SHP77 treated with DMSO at 0.1 percent for 48 hours (cell line): ENCODE measurements around the gene SH3RF3.

ENCODE experiments used
- DNase-seq: peaks from one replicate; lab custom pipeline; 2025; lab: John Stamatoyannopoulos, UW

SH3RF3 gene

GRCh38 chr2:109437325-109438090 lies 308.5 kb downstream of the SH3RF3 start:
- DNase-seq, result no peak

- no peak for DNase-seq
These were observed 309.1 kb downstream of the SH3RF3 start for GRCh38 chr2:109438146-109438545.

GRCh38 chr2:109438773-109439389 lies 309.9 kb downstream of the SH3RF3 start:
- DNase-seq, result no peak

GRCh38 chr2:109439390-109439786 lies 310.4 kb downstream of the SH3RF3 start:
- DNase-seq, result no peak

- no peak for DNase-seq
These were observed 311.0 kb downstream of the SH3RF3 start for GRCh38 chr2:109439986-109440385.

GRCh38 chr2:109440499-109441156 lies 311.6 kb downstream of the SH3RF3 start:
- DNase-seq, result no peak

GRCh38 chr2:109442715-109443319 lies 313.8 kb downstream of the SH3RF3 start:
- DNase-seq, result no peak

- DNase-seq, result no peak
These were observed 315.9 kb downstream of the SH3RF3 start for GRCh38 chr2:109444916-109445315.

- DNase-seq, result no peak
These were observed 317.5 kb downstream of the SH3RF3 start for GRCh38 chr2:109446278-109447131.

GRCh38 chr2:109447251-109447661 lies 318.3 kb downstream of the SH3RF3 start:
- DNase-seq, result no peak

- no peak for DNase-seq
These were observed 318.8 kb downstream of the SH3RF3 start for GRCh38 chr2:109447776-109448175.

- DNase-seq, result no peak
These were observed 319.2 kb downstream of the SH3RF3 start for GRCh38 chr2:109448207-109448606.

GRCh38 chr2:109448946-109449788 lies 320.2 kb downstream of the SH3RF3 start:
- DNase-seq, result no peak

GRCh38 chr2:109450574-109451273 lies 321.7 kb downstream of the SH3RF3 start:
- no peak for DNase-seq

GRCh38 chr2:109451671-109452070 lies 322.7 kb downstream of the SH3RF3 start:
- no peak for DNase-seq

- DNase-seq, result no peak
These were observed 323.6 kb downstream of the SH3RF3 start for GRCh38 chr2:109452318-109453305.

- DNase-seq, result no peak
These were observed 324.5 kb downstream of the SH3RF3 start for GRCh38 chr2:109453371-109453995.

GRCh38 chr2:109454304-109454703 lies 325.3 kb downstream of the SH3RF3 start:
- no peak for DNase-seq
